GM12878 (cell line): Measurements from ENCODE around the gene GKAP1.

Experiments
- BRCA1 ChIP-seq: IDR thresholded peaks from 2 replicates; pipeline ENCODE4 v1.6.1; 2011; ENCODE audit warnings: low read depth, low read length, improper control_type of control experiment
- CBX3 ChIP-seq: fragments of 200-600 bp; sonication (generic); IDR thresholded peaks from 2 replicates; pipeline ENCODE4 v1.6.1; 2016; ENCODE audit warnings: low read depth, borderline replicate concordance
- CHD2 ChIP-seq: IDR thresholded peaks from 2 replicates; pipeline ENCODE4 v1.6.1; 2011; ENCODE audit warnings: low read depth, low read length, improper control_type of control experiment, borderline replicate concordance
- JUND ChIP-seq: IDR thresholded peaks from 2 replicates; pipeline ENCODE4 v1.6.1; 2012; ENCODE audit warnings: low read depth, mild to moderate bottlenecking, low read length, improper control_type of control experiment, moderate library complexity
- MXI1 ChIP-seq: fragments of 150-350 bp; IDR thresholded peaks from 2 replicates; pipeline ENCODE4 v1.6.1; 2011; ENCODE audit warnings: low read depth, mild to moderate bottlenecking, inconsistent platforms, low read length, improper control_type of control experiment
- NFIC ChIP-seq: IDR thresholded peaks from 2 replicates; pipeline ENCODE4 v1.6.1; 2012; ENCODE audit warnings: low read depth, mild to moderate bottlenecking, inconsistent platforms, low read length, moderate library complexity
- POLR2A ChIP-seq: IDR thresholded peaks from 2 replicates; pipeline ENCODE4 v1.6.1; 2011; ENCODE audit warnings: low read depth, mild to moderate bottlenecking, low read length
- POLR2AphosphoS5 ChIP-seq: IDR thresholded peaks from 2 replicates; pipeline ENCODE4 v1.6.1; 2011; ENCODE audit warnings: mild to moderate bottlenecking, low read length, inconsistent platforms
- SIN3A ChIP-seq: IDR thresholded peaks from 2 replicates; pipeline ENCODE4 v1.6.1; 2012; ENCODE audit warnings: low read depth, low read length, improper control_type of control experiment
- TF ChIP-seq, protein P1 (sequence below), 3 experiments: IDR thresholded peaks in 2 of 3; conservative IDR thresholded peaks in 1 of 3; 2 replicates each; pipeline ENCODE4 v1.5.1; 2011; ENCODE audit warnings: low read depth in 3 of 3, low read length in 3 of 3, mild to moderate bottlenecking in 3 of 3, control low read depth in 2 of 3, moderate library complexity in 2 of 3, inconsistent platforms in 1 of 3, mixed read lengths in 1 of 3; ENCODE audit not compliant: control insufficient read depth in 2 of 3, insufficient read depth in 1 of 3; ENCODE audit errors: extremely low read depth in 1 of 3
- TF ChIP-seq, protein P2 (sequence below): IDR thresholded peaks from 2 replicates; pipeline ENCODE4 v1.6.1; 2012; ENCODE audit warnings: mild to moderate bottlenecking, low read depth, low read length

- TF ChIP-seq MXI1 (no peak), POLR2AphosphoS5 (no peak), BRCA1 (no peak), CBX3 (no peak), NFIC (no peak), JUND (no peak), CHD2 (no peak), POLR2A (no peak), SIN3A (no peak)
- TF ChIP-seq, protein P1, sequence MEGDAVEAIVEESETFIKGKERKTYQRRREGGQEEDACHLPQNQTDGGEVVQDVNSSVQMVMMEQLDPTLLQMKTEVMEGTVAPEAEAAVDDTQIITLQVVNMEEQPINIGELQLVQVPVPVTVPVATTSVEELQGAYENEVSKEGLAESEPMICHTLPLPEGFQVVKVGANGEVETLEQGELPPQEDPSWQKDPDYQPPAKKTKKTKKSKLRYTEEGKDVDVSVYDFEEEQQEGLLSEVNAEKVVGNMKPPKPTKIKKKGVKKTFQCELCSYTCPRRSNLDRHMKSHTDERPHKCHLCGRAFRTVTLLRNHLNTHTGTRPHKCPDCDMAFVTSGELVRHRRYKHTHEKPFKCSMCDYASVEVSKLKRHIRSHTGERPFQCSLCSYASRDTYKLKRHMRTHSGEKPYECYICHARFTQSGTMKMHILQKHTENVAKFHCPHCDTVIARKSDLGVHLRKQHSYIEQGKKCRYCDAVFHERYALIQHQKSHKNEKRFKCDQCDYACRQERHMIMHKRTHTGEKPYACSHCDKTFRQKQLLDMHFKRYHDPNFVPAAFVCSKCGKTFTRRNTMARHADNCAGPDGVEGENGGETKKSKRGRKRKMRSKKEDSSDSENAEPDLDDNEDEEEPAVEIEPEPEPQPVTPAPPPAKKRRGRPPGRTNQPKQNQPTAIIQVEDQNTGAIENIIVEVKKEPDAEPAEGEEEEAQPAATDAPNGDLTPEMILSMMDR (IDR thresholded peaks at IDR 0.05 in 2 of 3, conservative IDR thresholded peaks at IDR 0.05 in 1 of 3; ENCODE audit: control insufficient read depth in 2 of 3, extremely low read depth in 1 of 3, insufficient read depth in 1 of 3, low read depth in 3 of 3, low read length in 3 of 3), result no peak
- TF ChIP-seq, protein P2, sequence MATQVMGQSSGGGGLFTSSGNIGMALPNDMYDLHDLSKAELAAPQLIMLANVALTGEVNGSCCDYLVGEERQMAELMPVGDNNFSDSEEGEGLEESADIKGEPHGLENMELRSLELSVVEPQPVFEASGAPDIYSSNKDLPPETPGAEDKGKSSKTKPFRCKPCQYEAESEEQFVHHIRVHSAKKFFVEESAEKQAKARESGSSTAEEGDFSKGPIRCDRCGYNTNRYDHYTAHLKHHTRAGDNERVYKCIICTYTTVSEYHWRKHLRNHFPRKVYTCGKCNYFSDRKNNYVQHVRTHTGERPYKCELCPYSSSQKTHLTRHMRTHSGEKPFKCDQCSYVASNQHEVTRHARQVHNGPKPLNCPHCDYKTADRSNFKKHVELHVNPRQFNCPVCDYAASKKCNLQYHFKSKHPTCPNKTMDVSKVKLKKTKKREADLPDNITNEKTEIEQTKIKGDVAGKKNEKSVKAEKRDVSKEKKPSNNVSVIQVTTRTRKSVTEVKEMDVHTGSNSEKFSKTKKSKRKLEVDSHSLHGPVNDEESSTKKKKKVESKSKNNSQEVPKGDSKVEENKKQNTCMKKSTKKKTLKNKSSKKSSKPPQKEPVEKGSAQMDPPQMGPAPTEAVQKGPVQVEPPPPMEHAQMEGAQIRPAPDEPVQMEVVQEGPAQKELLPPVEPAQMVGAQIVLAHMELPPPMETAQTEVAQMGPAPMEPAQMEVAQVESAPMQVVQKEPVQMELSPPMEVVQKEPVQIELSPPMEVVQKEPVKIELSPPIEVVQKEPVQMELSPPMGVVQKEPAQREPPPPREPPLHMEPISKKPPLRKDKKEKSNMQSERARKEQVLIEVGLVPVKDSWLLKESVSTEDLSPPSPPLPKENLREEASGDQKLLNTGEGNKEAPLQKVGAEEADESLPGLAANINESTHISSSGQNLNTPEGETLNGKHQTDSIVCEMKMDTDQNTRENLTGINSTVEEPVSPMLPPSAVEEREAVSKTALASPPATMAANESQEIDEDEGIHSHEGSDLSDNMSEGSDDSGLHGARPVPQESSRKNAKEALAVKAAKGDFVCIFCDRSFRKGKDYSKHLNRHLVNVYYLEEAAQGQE, result no peak
Measured at GRCh38 chr9:83744206-83744605, 73.4 kb downstream of the GKAP1 start.
